Colonic mucosa (tissue), 4 donors: Measurements from ENCODE around the gene PGAM2. TPM values are rescaled to one million over a fixed set of nuclear protein-coding genes. Genes with fewer than 3 reads are reported as not detected.

Source experiments
- DNase-seq: peaks from one replicate; pipeline ENCODE4 v3.0.0-alpha.2; 2020
- H3K27ac ChIP-seq: fragments of 200-600 bp; one replicate; pipeline ENCODE4 v1.8.0; 2021
- H3K27me3 ChIP-seq: fragments of 200-600 bp; one replicate; pipeline ENCODE4 v1.8.0; 2021
- H3K36me3 ChIP-seq: fragments of 200-600 bp; one replicate; pipeline ENCODE4 v1.8.0; 2021
- H3K4me1 ChIP-seq: fragments of 200-600 bp; one replicate; pipeline ENCODE4 v1.8.0; 2021; ENCODE audit warnings: mild to moderate bottlenecking
- H3K4me3 ChIP-seq: fragments of 200-600 bp; one replicate; pipeline ENCODE4 v1.8.0; 2021
- H3K9ac ChIP-seq, 2 donors: one replicate each; pipeline ENCODE4 v1.7.0; 2013; ENCODE audit warnings: control low read depth in 2 of 2, low read depth in 2 of 2, low read length in 2 of 2
- H3K9me3 ChIP-seq: fragments of 200-600 bp; one replicate; pipeline ENCODE4 v1.8.0; 2021
- CTCF ChIP-seq: fragments of 200-600 bp; IDR thresholded peaks from one replicate; pipeline ENCODE4 v1.8.0; 2022; ENCODE audit warnings: antibody characterized with exemption, mild to moderate bottlenecking
- intact Hi-C: fragments of 100-400 bp; cut with DNase I; formaldehyde crosslinking; loops from one replicate; pipeline ENCODE4 v1.14.1; 2022
- total RNA-seq, 2 donors: library from RNA; stranded (reverse); fragmentation: NEBNext Ultra II Directional in 1 of 2; extraction: Animal tissue kit (Norgen Biotek cat#: 25700) in 1 of 2; gene quantifications; one replicate each; pipeline ENCODE4 v1.2.1, GENCODE V29; 2021
- donor health status: healthy.
- donor health status: DM: no; HTN: no; CAD: no.
- donor health status: DM: no; HTN: no; CAD: no.

Gene PGAM2
- total RNA-seq, 2 donors from 2014 or later: 0.29 to 0.52 TPM

DNA sequence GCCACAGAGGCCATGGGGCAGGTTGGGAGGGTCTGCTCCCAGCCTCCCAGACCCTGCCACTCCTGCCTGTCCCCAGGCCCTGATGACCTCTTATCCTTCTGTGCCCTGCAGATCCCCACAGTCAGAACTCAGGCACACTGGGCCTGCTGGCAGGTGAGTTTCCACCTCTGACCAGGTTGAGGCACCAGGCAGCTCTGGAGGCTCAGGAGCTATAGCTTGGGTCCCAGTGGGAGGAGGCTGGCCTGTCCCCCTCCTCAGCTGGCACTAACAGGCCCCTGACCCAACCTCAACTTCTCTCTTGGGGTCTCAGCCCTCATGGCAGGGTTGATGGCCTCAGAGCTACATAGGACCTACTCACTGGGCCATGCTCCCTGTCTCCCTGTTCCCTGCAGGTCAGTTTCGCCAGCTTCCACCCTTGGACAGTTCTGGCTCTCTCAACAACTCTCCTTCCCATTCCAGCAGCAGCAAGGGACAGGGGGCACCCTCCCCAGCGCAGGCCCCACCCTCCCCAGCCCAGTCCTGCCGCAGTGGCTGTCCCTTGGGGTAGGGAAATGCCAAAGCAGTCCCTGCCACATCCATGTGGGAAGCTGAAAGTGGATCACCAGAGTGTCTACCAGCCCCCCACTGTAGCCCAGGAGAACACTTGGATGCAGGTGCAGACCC lies 36.1 kb upstream of the PGAM2 start:
- no peak for TF ChIP-seq CTCF
- H3K36me3 ChIP-seq: no peaks in the 10 kb centered on the region
- H3K9ac ChIP-seq: peak overlapping the region in 1 of 2 donors; percentile 43
- peak overlapping the region; percentile 61 for H3K27ac ChIP-seq
- DNase-seq: no peak
- H3K4me3 ChIP-seq: no peak overlapping the region
- intact Hi-C loops: no loop called here
- no peaks in the 10 kb centered on the region for H3K4me1 ChIP-seq
- no peaks in the 10 kb centered on the region for H3K9me3 ChIP-seq
- H3K27me3 ChIP-seq: peaks cover 11% of the 10 kb centered on the region

- H3K9me3 ChIP-seq: no peaks in the 10 kb centered on the region
- TF ChIP-seq CTCF: no peak
- no peak overlapping the region for H3K4me3 ChIP-seq
- peak overlapping the region in 1 of 2 donors; percentile 43 for H3K9ac ChIP-seq
- H3K4me1 ChIP-seq: no peaks in the 10 kb centered on the region
- H3K27ac ChIP-seq: peak overlapping the region; percentile 61
- intact Hi-C loops: no loop called here
- no peak for DNase-seq
- H3K27me3 ChIP-seq: peaks cover 11% of the 10 kb centered on the region
- no peaks in the 10 kb centered on the region for H3K36me3 ChIP-seq
Measured at GRCh38 chr7:44100458-44101302, 35.3 kb upstream of the PGAM2 start.

- H3K36me3 ChIP-seq: no peaks in the 10 kb centered on the region
- H3K9me3 ChIP-seq: no peaks in the 10 kb centered on the region
- peaks cover 6% of the 10 kb centered on the region for H3K27me3 ChIP-seq
- intact Hi-C loops: no loop called here
- no peaks in the 10 kb centered on the region for H3K4me1 ChIP-seq
- peak overlapping the region; percentile 61 for H3K27ac ChIP-seq
- H3K4me3 ChIP-seq: no peak overlapping the region
- no peak overlapping the region for H3K9ac ChIP-seq
- no peak for DNase-seq
- no peak for TF ChIP-seq CTCF
Measured at GRCh38 chr7:44099669-44100068, 34.3 kb upstream of the PGAM2 start.

DNA sequence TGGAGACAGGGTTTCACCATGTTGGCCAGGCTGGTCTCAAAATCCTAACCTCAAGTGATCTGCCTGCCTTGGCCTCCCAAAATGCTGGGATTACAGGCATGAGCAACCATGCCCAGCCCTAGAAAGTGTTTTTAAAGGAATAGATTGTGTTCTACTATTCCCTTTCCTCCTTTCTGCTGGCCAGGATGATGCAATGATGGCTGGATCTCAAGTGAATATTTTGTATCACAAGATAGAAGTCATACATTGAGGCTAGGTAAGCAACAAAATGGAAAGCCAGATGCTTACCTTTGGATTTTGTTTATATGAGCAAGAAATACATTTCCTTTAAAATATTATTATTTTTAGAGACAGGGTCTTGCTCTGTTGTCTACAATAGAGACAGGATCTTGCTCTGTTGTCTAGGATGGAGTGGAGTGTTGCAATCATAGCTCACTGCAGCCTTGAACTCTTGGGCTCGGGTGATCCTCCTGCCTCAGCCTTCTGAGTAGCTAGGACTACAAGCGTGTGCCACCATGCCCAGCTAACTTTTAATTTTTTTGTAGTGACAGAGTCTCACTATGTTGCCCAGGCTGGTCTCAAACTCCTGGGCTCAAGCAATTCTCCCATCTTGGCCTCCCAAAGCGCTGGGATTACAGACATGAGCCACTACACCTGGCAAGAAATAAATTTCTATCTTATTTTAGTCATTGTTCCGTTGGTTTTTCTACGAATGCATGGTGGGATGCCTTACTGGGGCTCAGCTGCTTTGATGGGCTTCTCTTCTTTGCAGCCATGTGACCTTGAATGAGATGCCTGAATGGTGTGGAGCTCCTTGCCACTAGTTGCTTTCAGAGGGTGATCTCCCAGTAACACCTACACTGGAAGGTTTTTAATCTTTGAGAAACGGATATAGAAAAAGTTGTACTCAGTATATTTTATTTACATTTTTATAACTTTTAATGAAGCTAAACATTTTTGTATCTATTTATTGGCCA lies 33.0 kb upstream of the PGAM2 start:
- H3K27ac ChIP-seq: no peak overlapping the region
- H3K4me3 ChIP-seq: no peak overlapping the region
- H3K9ac ChIP-seq: no peak overlapping the region
- no peaks in the 10 kb centered on the region for H3K4me1 ChIP-seq
- H3K9me3 ChIP-seq: no peaks in the 10 kb centered on the region
- DNase-seq: no peak
- no peaks in the 10 kb centered on the region for H3K36me3 ChIP-seq
- TF ChIP-seq CTCF: no peak
- no peaks in the 10 kb centered on the region for H3K27me3 ChIP-seq
- intact Hi-C loops: no loop called here
